ENCODE measurements around the gene EMX2. TPM values are rescaled to one million over a fixed set of nuclear protein-coding genes. Genes with fewer than 3 reads are reported as not detected.

Gene EMX2
- total RNA-seq, 1 donor from 2014 or later = 22.7 TPM

DNA sequence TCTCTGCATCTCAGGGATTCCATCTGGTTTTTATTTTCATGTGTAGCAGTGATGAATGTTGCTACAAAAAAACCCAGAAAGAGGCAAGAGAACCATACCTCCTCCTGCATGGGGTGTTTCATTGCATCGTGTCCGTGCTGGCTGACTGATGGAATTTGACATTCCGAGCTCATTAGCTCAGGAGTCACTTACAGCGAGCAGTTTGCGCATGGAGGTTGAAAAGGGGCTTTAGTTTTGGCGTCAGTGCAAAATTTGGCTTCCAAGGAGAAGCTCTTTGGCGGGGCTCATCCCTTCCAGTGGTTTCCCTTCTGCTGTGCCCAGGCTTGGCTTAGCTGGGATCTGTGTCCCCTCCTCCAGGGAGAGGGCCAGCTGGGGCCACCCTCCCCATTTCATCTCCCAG, 25.8 kb downstream of the EMX2 start:
- TF ChIP-seq CTCF (IDR thresholded peaks at IDR 0.05) (no peak), EZH2phosphoT487 (IDR thresholded peaks at IDR 0.05) (no peak), EZH2 (IDR thresholded peaks at IDR 0.05) (no peak)
- peak overlapping the region; percentile 38 for H3K27ac Mint-ChIP-seq
- Histone ChIP-seq H3K4me3 (no peak overlapping the region), H4K20me1 (ENCODE audit: low read depth) (no peaks in the 10 kb centered on the region), H2AFZ (replicated peaks) (no peak overlapping the region), H3K79me2 (ENCODE audit: low read depth) (no peaks in the 10 kb centered on the region), H3K9me3 (ENCODE audit: low read depth) (no peaks in the 10 kb centered on the region), H3K4me1 (peaks cover 21% of the 10 kb centered on the region), H3K4me2 (no peak overlapping the region), H3K27ac (no peak overlapping the region), H3F3A (ENCODE audit: low read depth) (no peaks in the 10 kb centered on the region), H3K27me3 (no peaks in the 10 kb centered on the region), H3K9ac (no peak overlapping the region), H3K36me3 (no peaks in the 10 kb centered on the region)
- H3K36me3 Mint-ChIP-seq = no peaks in the 10 kb centered on the region
- no peak for DNase-seq (ENCODE audit: low spot score)
- no peaks in the 10 kb centered on the region for H3K9me3 Mint-ChIP-seq
- peaks cover 12% of the 10 kb centered on the region for H3K4me1 Mint-ChIP-seq
- H3K4me3 Mint-ChIP-seq = no peak overlapping the region
- peaks cover 13% of the 10 kb centered on the region for H3K27me3 Mint-ChIP-seq (ENCODE audit: insufficient read depth, low read depth)

- H3K27ac Mint-ChIP-seq = no peak overlapping the region
- no peaks in the 10 kb centered on the region for H3K36me3 ChIP-seq
- no peaks in the 10 kb centered on the region for H3K36me3 Mint-ChIP-seq
- no peak overlapping the region for H3K4me3 Mint-ChIP-seq
- H3K27ac ChIP-seq = no peak overlapping the region
- no peaks in the 10 kb centered on the region for H3F3A ChIP-seq (ENCODE audit: low read depth)
- peaks cover 13% of the 10 kb centered on the region for H3K27me3 Mint-ChIP-seq (ENCODE audit: insufficient read depth, low read depth)
- no peaks in the 10 kb centered on the region for H3K9me3 Mint-ChIP-seq
- DNase-seq (ENCODE audit: low spot score) = peak; percentile 61
- no peaks in the 10 kb centered on the region for H3K79me2 ChIP-seq (ENCODE audit: low read depth)
- no peak for TF ChIP-seq CTCF (IDR thresholded peaks at IDR 0.05)
- TF ChIP-seq EZH2 (IDR thresholded peaks at IDR 0.05) = no peak
- TF ChIP-seq EZH2phosphoT487 (IDR thresholded peaks at IDR 0.05) = no peak
- H4K20me1 ChIP-seq (ENCODE audit: low read depth) = no peaks in the 10 kb centered on the region
- no peak overlapping the region for H3K9ac ChIP-seq
- H3K27me3 ChIP-seq = no peaks in the 10 kb centered on the region
- peak overlapping the region; percentile 31 for H3K4me2 ChIP-seq
- H3K4me1 ChIP-seq = peaks cover 18% of the 10 kb centered on the region
- no peaks in the 10 kb centered on the region for H3K9me3 ChIP-seq (ENCODE audit: low read depth)
- peak overlapping the region; percentile 66 for H2AFZ ChIP-seq (replicated peaks)
- H3K4me3 ChIP-seq = no peak overlapping the region
- peaks cover 9% of the 10 kb centered on the region for H3K4me1 Mint-ChIP-seq
Measured at GRCh38 chr10:117569610-117570390, 27.3 kb downstream of the EMX2 start.

- H4K20me1 ChIP-seq (ENCODE audit: low read depth) = no peaks in the 10 kb centered on the region
- Mint-ChIP-seq H3K27ac (no peak overlapping the region), H3K9me3 (no peaks in the 10 kb centered on the region), H3K27me3 (ENCODE audit: insufficient read depth, low read depth) (peaks cover 13% of the 10 kb centered on the region), H3K4me3 (no peak overlapping the region), H3K4me1 (peaks cover 9% of the 10 kb centered on the region), H3K36me3 (no peaks in the 10 kb centered on the region)
- no peaks in the 10 kb centered on the region for H3K9me3 ChIP-seq (ENCODE audit: low read depth)
- TF ChIP-seq EZH2phosphoT487 (IDR thresholded peaks at IDR 0.05) (no peak), EZH2 (IDR thresholded peaks at IDR 0.05) (no peak), CTCF (IDR thresholded peaks at IDR 0.05) (no peak)
- H3K4me2 ChIP-seq = no peak overlapping the region
- H3K79me2 ChIP-seq (ENCODE audit: low read depth) = no peaks in the 10 kb centered on the region
- H3F3A ChIP-seq (ENCODE audit: low read depth) = no peaks in the 10 kb centered on the region
- H3K4me3 ChIP-seq = no peak overlapping the region
- no peaks in the 10 kb centered on the region for H3K36me3 ChIP-seq
- H3K4me1 ChIP-seq = peaks cover 15% of the 10 kb centered on the region
- no peak overlapping the region for H2AFZ ChIP-seq (replicated peaks)
- no peak for DNase-seq (ENCODE audit: low spot score)
- no peak overlapping the region for H3K9ac ChIP-seq
- no peaks in the 10 kb centered on the region for H3K27me3 ChIP-seq
- no peak overlapping the region for H3K27ac ChIP-seq
Measured at GRCh38 chr10:117570880-117571279, 28.3 kb downstream of the EMX2 start.

Data from neural progenitor cell (in vitro differentiated cells).